GM19324 (cell line): Measurements from ENCODE around the gene HEPHL1.
"Not testable (repeated sequence)": the region's sequence is repeated elsewhere in the genome, so short reads cannot be mapped to it uniquely, and the experiment has no call there.

Experiments
- ATAC-seq: cut with Tn5 transposase; IDR thresholded peaks from one replicate; pipeline ENCODE4 v1.9.1; 2021; ENCODE audit warnings: mild to moderate bottlenecking, moderate library complexity; ENCODE audit not compliant: unreplicated experiment, low FRiP score

Gene HEPHL1

GRCh38 chr11:94068764-94069163 lies 47.6 kb downstream of the HEPHL1 start:
- no peak for ATAC-seq

- ATAC-seq: no peak
Measured at GRCh38 chr11:94077552-94078293, 56.6 kb downstream of the HEPHL1 start.

GRCh38 chr11:94084164-94084563 lies 63.0 kb downstream of the HEPHL1 start:
- ATAC-seq: no peak

- no peak for ATAC-seq
Measured at GRCh38 chr11:94088906-94089305, 67.8 kb downstream of the HEPHL1 start.

- ATAC-seq: no peak
Measured at GRCh38 chr11:94089341-94089740, 68.2 kb downstream of the HEPHL1 start.

- ATAC-seq: no peak
Measured at GRCh38 chr11:94090401-94090800, 69.2 kb downstream of the HEPHL1 start.

- no peak for ATAC-seq
Measured at GRCh38 chr11:94091091-94091490, 69.9 kb downstream of the HEPHL1 start.

GRCh38 chr11:94100253-94100652 lies 79.1 kb downstream of the HEPHL1 start:
- no peak for ATAC-seq

GRCh38 chr11:94103471-94103870 lies 82.3 kb downstream of the HEPHL1 start:
- no peak for ATAC-seq

- ATAC-seq: no peak
Measured at GRCh38 chr11:94104734-94105133, 83.6 kb downstream of the HEPHL1 start.

- ATAC-seq: no peak
Measured at GRCh38 chr11:94106716-94107115, 85.6 kb downstream of the HEPHL1 start.

GRCh38 chr11:94107363-94107762 lies 86.2 kb downstream of the HEPHL1 start:
- ATAC-seq: no peak

- no peak for ATAC-seq
Measured at GRCh38 chr11:94111241-94111640, 90.1 kb downstream of the HEPHL1 start.

GRCh38 chr11:94111660-94112059 lies 90.5 kb downstream of the HEPHL1 start:
- no peak for ATAC-seq

GRCh38 chr11:94112206-94112953 lies 91.2 kb downstream of the HEPHL1 start:
- no peak for ATAC-seq

- ATAC-seq: no peak
Measured at GRCh38 chr11:94117197-94117574, 96.0 kb downstream of the HEPHL1 start.

- no peak for ATAC-seq
Measured at GRCh38 chr11:94117871-94118270, 96.7 kb downstream of the HEPHL1 start.

GRCh38 chr11:94119676-94120075 lies 98.5 kb downstream of the HEPHL1 start:
- ATAC-seq: not testable (repeated sequence)

- ATAC-seq: not testable (repeated sequence)
Measured at GRCh38 chr11:94120516-94120915, 99.4 kb downstream of the HEPHL1 start.

GRCh38 chr11:94120946-94121345 lies 99.8 kb downstream of the HEPHL1 start:
- no peak for ATAC-seq

- no peak for ATAC-seq
Measured at GRCh38 chr11:94125407-94126115, 104.4 kb downstream of the HEPHL1 start.
